Measurements from ENCODE around the gene HIKESHI. TPM values are rescaled to one million over a fixed set of nuclear protein-coding genes. Genes with fewer than 3 reads are reported as not detected.

The HIKESHI gene
- total and polyA plus RNA-seq, 2 of the 13 experiments (the other 11 are each of a cell fraction or from before 2014, with no cell fraction given), result 67.8 to 74.8 TPM

DNA sequence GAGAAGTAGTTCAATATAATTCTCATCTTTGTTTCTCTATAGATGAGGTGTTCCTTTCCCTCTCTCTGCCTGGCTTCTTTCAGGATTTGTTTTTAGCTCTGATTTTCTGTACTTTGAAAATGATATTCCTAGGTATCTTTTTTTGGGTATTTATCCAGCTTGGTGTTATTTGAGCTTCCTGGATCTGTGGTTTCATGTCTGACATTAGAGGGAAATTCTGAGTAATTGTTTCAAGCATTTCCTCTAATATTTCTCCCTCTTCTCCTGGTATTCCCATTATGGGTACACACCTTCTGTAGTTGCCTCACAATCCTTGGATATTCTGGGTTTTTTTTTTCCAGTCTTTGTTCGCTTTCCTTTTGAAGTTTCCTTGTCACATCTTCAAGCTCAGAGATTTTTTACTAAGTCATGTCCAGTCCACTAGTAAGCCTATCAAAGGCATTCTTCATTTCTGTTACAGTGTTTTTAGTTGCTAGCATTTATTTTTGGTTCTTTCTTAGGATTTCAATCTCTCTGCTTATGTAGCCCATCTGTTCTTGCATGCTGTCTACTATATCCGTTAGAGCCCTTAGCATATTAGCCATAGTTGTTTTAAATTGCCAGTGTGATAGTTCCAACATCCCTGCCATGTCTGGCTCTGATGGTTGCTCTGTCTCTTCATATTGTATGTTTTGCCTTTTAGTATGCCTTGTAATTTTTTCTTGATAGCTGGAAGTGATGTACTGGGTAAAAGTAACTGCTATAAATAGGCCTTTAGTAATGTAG lies 78.4 kb downstream of the HIKESHI start:
- ATAC-seq (no peak), FAIRE-seq (no peak), DNase-seq (ENCODE audit: low spot score) (no peak)
- in situ Hi-C loops (cut with HindIII; ENCODE audit: extremely low pct_ligation_motif_present, low pct_unique_long_range_greater_than_20kb) (no loop called here), intact Hi-C loops (cut with micrococcal nuclease; ENCODE audit: unreplicated experiment) (no loop called here)
- BruUV-seq (replicated peaks), result no TSS peak
- no peaks in the 10 kb centered on the region for H3K4me1 ChIP-seq (ENCODE audit: insufficient read depth, low read length)
- no peaks in the 10 kb centered on the region for H3K36me3 ChIP-seq (replicated peaks in 1 of 2; ENCODE audit: control insufficient read depth in 1 of 2, insufficient read depth in 2 of 2, low read length in 2 of 2)
- H3K9me3 ChIP-seq (ENCODE audit: low read length), result no peaks in the 10 kb centered on the region
- no peak overlapping the region for H3K4me2 ChIP-seq (ENCODE audit: low read depth, low read length)
- no peak overlapping the region for H3K9ac ChIP-seq (ENCODE audit: insufficient read depth, low read depth, low read length)
- ChIA-PET POLR2A (no interaction called here), CTCF (ENCODE audit: low intra/inter-chr PET ratio, low total read pairs) (no interaction called here)
- peaks cover 1% of the 10 kb centered on the region in 2 experiments; a peak in 1 of 5 replicates for H3K27me3 ChIP-seq (ENCODE audit: control insufficient read depth in 1 of 2, insufficient read depth in 2 of 2, low read length in 2 of 2)
- no peak for TF ChIP-seq MYC (CRISPR knock-in tag; IDR thresholded peaks at IDR 0.05; ENCODE audit: borderline replicate concordance)
- TF ChIP-seq GLI4 (CRISPR knock-in tag; IDR thresholded peaks at IDR 0.05; ENCODE audit: borderline replicate concordance), result no peak
- no peak for TF ChIP-seq NFYB (CRISPR knock-in tag; IDR thresholded peaks at IDR 0.05)
- TF ChIP-seq ZFP62 (CRISPR knock-in tag; IDR thresholded peaks at IDR 0.05), result no peak
- TF ChIP-seq, protein P1, sequence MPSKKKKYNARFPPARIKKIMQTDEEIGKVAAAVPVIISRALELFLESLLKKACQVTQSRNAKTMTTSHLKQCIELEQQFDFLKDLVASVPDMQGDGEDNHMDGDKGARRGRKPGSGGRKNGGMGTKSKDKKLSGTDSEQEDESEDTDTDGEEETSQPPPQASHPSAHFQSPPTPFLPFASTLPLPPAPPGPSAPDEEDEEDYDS (CRISPR knock-in tag; IDR thresholded peaks at IDR 0.05), result no peak
- no peak for TF ChIP-seq JARID2 (CRISPR knock-in tag; IDR thresholded peaks at IDR 0.05; ENCODE audit: insufficient replicate concordance)
- no peak for TF ChIP-seq SMAD3 (CRISPR knock-in tag; IDR thresholded peaks at IDR 0.05)
- TF ChIP-seq, protein P2, sequence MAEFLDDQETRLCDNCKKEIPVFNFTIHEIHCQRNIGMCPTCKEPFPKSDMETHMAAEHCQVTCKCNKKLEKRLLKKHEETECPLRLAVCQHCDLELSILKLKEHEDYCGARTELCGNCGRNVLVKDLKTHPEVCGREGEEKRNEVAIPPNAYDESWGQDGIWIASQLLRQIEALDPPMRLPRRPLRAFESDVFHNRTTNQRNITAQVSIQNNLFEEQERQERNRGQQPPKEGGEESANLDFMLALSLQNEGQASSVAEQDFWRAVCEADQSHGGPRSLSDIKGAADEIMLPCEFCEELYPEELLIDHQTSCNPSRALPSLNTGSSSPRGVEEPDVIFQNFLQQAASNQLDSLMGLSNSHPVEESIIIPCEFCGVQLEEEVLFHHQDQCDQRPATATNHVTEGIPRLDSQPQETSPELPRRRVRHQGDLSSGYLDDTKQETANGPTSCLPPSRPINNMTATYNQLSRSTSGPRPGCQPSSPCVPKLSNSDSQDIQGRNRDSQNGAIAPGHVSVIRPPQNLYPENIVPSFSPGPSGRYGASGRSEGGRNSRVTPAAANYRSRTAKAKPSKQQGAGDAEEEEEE (CRISPR knock-in tag; IDR thresholded peaks at IDR 0.05; ENCODE audit: borderline replicate concordance), result no peak
- TF ChIP-seq IKZF1 (IDR thresholded peaks at IDR 0.05), result no peak
- TF ChIP-seq SRSF1 (optimal IDR thresholded peaks at IDR 0.05; ENCODE audit: low read depth, low read length), result no peak
- TF ChIP-seq, protein P3, sequence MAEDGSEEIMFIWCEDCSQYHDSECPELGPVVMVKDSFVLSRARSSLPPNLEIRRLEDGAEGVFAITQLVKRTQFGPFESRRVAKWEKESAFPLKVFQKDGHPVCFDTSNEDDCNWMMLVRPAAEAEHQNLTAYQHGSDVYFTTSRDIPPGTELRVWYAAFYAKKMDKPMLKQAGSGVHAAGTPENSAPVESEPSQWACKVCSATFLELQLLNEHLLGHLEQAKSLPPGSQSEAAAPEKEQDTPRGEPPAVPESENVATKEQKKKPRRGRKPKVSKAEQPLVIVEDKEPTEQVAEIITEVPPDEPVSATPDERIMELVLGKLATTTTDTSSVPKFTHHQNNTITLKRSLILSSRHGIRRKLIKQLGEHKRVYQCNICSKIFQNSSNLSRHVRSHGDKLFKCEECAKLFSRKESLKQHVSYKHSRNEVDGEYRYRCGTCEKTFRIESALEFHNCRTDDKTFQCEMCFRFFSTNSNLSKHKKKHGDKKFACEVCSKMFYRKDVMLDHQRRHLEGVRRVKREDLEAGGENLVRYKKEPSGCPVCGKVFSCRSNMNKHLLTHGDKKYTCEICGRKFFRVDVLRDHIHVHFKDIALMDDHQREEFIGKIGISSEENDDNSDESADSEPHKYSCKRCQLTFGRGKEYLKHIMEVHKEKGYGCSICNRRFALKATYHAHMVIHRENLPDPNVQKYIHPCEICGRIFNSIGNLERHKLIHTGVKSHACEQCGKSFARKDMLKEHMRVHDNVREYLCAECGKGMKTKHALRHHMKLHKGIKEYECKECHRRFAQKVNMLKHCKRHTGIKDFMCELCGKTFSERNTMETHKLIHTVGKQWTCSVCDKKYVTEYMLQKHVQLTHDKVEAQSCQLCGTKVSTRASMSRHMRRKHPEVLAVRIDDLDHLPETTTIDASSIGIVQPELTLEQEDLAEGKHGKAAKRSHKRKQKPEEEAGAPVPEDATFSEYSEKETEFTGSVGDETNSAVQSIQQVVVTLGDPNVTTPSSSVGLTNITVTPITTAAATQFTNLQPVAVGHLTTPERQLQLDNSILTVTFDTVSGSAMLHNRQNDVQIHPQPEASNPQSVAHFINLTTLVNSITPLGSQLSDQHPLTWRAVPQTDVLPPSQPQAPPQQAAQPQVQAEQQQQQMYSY (CRISPR knock-in tag; IDR thresholded peaks at IDR 0.05), result no peak
- no peak for TF ChIP-seq ZNF143 (CRISPR knock-in tag; IDR thresholded peaks at IDR 0.05)
- TF ChIP-seq ARNTL (CRISPR knock-in tag; IDR thresholded peaks at IDR 0.05), result no peak
- TF ChIP-seq, protein P4, sequence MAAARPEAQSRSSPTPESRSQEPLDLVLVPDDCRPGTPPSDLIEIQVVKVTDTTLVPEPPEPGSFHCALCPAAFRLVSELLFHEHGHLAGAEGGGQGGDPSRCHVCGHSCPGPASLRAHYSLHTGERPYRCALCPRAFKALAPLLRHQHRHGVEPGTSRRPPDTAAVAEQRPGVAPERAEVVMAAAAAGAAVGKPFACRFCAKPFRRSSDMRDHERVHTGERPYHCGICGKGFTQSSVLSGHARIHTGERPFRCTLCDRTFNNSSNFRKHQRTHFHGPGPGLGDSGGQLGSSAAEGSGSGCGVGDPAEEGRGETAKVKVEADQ (CRISPR knock-in tag; IDR thresholded peaks at IDR 0.05; ENCODE audit: borderline replicate concordance), result no peak
- no peak for TF ChIP-seq ZBTB1 (CRISPR knock-in tag; IDR thresholded peaks at IDR 0.05; ENCODE audit: borderline replicate concordance)
- TF ChIP-seq RNF2 (conservative IDR thresholded peaks at IDR 0.05; ENCODE audit: low read depth), result no peak
- no peak for TF ChIP-seq ETV6 (CRISPR knock-in tag; conservative IDR thresholded peaks at IDR 0.05)
- no peak overlapping the region for H2AFZ ChIP-seq (ENCODE audit: low read length)
- no peak overlapping the region for H3K27ac ChIP-seq (ENCODE audit: extremely low read length, insufficient read depth, low read length)
- H3K79me2 ChIP-seq (ENCODE audit: insufficient read depth, low read length), result no peaks in the 10 kb centered on the region
- H4K20me1 ChIP-seq (ENCODE audit: insufficient read depth, low read length), result no peaks in the 10 kb centered on the region
- WGBS (ENCODE audit: low lambda C conversion rate), result 5% methylated on average over 2 of the region's 2 CpGs
- no peak overlapping the region for H3K4me3 ChIP-seq (replicated peaks in 1 of 3; ENCODE audit: insufficient read depth in 1 of 3, low read depth in 2 of 3, low read length in 3 of 3)

Measured in HepG2 (cell line).